HG03378 (cell line): Measurements from ENCODE around the gene KRT72.

Experiments
- ATAC-seq: cut with Tn5 transposase; IDR thresholded peaks from one replicate; pipeline ENCODE4 v1.9.1; 2021; ENCODE audit warnings: mild to moderate bottlenecking, moderate library complexity; ENCODE audit not compliant: unreplicated experiment

The KRT72 gene

DNA sequence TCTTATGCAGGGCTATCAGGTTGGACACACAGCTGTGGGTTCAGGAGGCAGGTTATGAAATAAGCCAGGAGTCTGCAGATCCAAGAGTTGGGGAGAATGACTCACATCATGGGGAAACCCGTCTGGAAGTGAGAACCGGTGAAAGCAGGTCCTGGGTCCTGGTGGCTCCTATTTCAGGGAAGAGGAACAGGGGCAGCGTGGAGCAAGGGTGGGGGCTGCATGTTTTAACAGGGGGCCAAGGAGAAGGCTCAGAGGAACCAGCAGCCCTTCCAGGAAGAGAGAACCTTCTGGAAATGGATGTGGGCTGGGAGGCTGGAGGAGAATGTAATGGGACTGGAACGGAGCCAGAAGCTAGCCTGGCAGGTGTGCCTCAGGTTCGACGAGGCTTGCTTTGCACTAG, 19.8 kb downstream of the KRT72 start:
- ATAC-seq: no peak

DNA sequence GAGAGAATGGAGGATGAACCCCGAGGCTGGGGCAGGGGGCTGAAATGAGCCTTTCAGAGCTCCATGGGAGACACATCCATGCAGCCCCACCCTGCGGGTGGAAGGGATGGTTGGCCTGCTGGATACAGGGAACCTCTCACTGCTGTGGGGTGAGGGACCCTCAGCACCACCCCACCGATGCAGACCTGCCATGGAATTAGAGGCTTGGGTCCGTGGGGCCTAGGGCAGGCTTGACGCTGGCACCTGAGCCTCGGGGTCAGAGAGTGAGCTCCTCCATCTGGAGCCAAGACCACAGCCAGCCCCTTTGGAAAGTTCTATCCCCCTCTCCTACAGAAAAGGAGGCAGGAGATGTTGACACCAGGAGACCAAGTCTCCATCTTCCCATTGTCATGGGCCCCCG, 20.2 kb downstream of the KRT72 start:
- no peak for ATAC-seq

DNA sequence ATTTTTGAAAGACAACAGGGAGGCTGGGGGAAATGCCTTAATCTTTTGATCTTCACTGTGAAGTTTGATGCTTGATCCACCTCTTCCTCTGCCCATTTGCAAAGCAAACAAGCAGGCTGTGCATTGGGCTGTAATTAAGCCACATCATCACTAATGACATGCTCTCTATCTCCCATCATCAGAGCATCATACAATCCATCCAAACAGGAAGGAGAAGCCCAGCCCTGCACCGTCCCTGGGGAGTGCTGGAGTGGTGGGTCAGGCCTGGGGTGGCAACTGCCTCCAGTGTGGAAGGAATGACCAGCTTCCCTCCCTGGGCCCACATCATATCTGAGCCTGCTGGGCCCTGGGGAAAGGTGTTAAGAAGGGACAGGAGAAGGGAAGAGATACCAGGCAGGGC, 20.8 kb downstream of the KRT72 start:
- no peak for ATAC-seq

DNA sequence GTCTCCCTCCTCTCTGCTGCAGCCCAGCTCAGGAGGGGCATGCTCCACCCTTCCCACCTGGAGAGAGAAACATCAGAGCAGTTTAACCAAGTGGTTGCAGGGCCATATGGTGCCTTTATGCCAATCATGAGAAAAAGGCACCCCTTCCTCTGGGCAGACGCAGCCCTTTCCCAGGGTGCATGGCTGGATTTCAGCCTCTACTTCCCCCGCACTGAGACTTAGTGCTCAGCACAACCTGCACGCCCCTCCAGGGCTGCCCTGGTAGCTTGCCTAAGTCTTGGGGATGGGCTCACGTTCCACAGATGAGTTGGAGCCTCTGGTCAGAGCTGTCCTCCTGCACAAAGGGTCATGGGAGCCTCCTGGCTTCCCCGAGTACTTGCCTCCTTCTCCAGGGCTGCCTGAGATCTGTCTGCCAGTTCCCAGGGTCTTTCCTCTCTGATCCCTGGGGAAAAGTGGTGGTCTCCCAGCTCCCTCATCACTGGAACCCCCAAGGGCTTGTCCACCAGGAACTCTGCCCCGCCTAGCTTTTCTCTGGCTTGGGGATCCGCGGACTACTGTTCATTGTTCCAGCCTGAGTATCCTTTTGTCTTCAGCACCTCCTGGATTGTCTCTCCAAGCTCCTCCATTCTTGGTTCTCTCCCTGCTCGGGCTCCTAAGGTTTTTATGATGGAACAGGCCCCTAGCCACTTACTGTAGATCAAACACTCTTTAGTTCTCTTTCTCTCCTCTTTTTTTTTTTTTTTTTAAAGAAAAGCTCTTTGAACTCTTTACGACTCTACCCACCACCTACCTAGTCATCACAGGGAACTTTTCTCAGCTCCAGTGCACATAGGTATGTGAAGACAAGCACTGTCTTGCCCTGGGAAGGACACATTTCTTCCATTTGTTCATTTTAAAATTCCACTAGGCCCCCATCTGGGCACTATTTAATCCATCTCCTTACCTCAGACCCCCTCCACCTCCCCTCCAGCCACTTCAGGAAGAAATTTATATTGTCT, 21.5 kb downstream of the KRT72 start:
- no peak for ATAC-seq

DNA sequence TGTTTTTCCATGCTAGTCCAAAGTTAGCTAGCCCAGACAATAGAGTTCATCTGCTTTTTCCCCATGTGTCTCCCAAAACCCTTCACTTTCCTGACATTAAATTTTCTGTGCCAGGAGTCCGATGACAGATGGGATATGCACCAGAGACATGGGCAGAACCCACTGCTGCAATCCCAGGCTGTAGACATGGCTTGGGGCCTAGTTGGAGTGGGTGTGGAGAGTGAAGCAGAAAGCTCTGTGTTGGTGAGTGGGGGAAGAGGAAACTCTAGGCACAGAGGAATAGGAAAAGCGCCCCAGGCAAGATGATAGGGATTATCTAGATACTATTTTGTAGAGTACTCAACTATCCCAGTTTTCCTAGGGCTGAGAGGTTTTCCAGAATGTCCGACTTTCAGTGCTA, 22.8 kb downstream of the KRT72 start:
- no peak for ATAC-seq

DNA sequence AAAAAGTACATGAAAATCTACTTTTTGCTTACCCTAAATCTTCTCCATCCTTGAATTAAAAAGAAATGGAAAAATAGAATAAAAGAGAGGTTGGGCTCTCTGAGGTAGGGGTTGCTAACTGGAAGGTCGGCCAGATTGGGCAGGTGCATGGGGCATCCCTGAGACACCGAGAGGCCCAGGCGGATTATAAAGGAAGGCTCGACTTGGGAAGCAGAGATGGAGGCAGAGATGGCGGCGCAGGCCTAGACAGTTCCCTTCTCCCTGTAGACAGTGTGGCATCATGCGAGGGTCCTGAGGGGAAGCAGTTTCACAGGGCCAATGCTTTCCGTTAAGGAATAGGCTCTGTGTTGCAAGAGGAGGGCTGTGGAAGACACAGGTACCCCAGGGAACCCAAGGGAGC, 23.9 kb downstream of the KRT72 start:
- no peak for ATAC-seq

DNA sequence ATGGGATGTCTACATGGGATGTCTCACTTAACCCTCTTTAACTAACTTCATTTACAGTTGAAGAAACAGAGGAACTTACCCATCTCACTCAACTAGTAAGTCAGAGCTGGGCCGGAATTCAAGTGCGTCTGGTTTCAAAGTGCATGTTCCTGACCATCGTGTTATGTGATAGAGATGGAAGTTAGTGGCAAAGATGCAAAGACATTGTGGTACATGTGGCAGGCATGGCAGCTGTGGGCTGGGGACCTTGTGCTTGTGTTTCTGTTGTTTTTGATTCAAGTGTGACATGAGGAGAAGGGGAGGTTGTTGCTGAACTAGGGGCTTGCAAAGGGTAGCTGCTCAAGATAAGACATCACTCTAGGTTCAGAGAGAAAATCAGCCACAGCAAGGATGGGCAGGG, 25.3 kb downstream of the KRT72 start:
- ATAC-seq: no peak

DNA sequence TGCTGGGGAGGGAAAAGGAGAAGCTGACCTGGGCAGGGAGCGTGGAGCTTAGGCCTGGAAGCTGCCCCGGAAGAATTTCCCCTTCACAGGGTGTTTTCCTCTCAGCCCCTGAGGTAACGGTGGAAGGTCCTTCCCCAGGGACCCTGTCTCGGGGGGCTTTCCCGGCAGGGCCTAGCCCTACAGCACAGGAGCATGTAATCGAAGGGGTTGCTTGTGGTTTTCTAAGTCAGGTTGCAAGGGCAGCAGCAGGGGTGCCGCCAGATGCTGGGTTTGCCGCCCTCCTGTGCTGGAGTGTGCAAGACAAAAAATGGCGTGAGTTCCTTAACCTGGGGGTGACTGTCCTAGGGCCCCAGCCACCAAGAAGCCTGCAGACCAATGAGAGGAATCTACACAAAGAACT, 26.0 kb downstream of the KRT72 start:
- ATAC-seq: no peak

DNA sequence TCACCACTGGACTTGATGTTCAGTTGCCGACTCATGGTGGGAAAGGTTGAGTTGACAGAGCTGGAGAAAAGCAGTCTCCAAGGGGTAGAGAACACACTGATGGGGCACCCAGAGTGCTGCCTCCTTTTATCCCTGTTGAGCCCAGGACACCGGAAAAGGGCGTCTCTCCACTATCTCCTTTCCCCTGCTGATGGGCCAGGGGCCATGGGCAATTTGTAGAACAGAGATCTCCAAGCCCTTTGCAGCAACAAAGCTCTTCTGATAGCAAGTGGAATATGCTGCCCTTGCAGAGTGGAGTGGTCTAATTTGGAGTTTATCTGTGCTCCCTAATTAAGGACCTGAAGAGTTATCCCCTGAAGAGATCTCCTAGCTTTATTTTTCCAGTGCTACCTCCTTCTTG, 27.5 kb downstream of the KRT72 start, which contains the start of gene KRT74:
Gene KRT74, minus strand, starts transcription at position 101 of the 400 bp plus-strand sequence. Its CDS starts 66 bp downstream, at position 35.
- ATAC-seq: no peak

DNA sequence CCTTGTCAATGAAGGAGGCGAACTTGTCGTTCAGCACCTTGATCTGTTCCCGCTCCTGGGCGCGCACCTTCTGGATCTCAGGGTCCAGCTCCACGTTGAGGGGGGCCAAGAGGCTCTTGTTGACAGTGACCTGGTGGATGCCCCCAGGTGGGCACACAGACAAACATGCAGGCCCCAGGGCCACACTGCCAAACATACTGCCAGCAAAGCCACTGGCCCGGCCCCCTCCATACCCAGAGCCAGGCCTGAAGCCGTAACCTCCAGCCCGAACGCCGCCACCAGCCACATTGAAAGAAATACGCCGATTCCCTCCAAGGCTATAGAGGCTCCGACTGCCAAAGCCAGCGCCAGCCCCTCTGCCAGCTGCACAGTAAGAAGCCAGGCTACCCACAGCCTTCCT, 28.0 kb downstream of the KRT72 start:
- no peak for ATAC-seq

DNA sequence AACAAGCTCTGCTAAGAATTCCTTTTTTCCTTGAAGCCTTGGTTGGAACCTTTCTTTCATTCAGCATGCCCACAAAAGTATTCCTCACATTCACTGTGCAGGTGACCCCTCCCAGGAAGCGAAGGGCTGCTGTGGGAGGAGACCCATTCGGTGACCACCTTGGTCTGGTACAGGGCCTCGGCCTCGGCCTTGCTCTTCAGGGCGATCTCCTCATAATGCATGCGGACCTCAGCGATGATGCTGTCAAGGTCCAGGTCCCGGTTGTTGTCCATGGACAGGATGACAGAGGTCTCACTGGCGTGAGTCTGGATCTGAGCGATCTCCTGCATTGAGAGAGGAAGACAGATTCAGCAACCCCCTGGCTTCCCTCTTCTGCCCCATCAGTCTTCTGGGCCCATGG, 30.8 kb downstream of the KRT72 start:
- no peak for ATAC-seq

DNA sequence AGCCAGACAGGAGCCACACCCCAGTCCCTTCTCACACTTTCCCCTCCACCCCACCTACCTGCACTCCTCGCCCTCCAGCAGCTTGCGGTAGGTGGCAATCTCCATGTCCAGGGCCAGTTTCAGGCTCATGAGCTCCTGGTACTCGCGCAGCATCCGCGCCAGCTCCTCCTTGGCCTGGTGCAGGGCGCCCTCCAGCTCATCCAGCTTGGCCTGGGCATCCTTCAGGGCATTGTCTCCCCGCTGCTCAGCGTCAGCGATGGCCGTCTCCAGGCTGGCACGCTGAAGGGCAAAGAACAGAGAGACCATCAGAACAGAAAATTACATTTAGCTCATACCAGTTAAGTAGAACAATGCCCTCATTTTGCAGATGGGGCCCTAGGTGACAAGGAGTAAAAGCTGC, 33.2 kb downstream of the KRT72 start:
- ATAC-seq: no peak

DNA sequence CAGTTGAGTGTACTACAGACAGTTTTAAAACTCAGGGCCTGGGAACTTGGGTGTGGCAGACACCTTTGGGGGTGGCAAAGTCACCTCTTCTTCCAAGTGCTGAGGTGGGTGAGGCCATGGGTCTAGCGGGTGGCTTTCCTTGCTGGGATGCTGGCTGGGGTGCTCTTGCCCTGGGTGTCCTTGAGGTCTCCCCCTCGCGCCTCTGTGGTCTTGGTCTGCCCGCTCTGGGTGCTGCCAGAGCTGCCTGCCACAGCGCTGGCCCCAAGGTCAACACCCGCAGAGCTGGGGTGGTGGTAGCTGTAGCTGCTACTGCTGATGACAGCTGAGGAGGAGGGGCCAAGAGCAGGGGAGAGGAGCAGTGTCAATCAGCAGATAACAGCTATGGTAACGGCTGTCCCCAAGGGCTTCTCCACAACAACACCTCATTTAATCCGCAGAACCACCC, 34.4 kb downstream of the KRT72 start:
- ATAC-seq: no peak

DNA sequence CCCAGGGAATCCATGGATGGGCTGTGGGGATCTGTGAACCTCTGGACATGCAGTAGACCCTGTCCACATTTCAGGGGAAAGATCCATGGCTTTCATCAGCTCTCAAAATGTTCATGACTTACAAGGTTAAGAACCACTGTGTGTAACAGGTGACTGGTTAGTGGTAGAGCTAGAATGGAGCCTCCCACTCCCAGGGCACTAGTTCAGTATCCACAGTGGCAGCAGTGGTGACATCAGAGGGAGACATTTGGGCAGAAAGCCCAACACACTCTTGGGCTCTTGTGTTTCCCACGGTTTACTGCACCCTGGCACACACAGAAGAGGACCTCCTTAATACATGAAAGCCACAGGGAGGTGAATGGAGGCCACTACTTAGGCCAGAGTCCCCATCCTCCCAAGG, 36.7 kb downstream of the KRT72 start:
- ATAC-seq: no peak

DNA sequence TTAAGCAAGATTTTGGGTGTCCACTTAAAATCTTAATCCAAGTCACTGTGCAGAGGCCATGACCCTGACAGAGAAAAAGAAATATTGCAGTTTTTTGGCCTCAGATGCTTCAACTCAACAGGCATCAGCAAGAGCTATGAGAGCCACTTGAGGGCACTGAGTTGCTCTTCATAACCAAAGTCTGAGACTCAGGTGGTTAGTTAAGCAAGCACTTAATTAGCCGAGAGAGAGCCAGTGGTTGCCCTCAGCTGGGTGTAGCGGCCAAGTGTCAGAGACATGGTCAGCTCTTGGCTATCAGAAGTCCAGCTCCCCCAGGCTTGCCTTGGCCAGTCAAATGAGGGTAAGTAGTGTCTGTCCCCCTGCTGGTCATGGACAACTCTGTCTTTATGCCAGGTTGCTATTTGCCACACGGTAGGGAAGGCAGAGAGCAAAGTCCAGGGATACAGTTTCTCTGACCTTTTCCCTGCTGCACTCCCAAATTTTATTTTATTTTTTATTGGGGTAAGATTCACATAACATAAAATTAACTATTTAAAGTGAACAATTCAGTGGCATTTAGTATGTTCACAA, 39.3 kb downstream of the KRT72 start:
- ATAC-seq: no peak

DNA sequence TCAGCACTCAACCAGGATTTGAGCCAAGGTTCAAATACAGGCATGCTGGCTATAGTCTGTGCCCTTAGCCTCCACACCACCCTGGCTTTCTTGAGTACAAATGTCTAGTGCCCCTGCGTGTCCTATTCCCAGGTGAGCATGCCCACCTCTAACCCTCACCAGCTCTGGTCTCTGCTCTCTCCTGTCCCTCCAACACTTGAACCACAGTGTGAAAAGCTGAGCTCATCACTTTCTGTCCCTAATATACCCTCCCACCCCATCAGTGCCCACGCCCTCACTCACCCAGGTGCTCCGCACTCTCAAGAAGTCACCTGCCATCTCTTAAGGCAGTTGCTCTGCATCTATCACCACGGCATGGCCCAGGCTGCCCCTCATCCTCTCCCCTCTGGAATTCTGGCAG, 41.3 kb downstream of the KRT72 start:
- ATAC-seq: no peak

DNA sequence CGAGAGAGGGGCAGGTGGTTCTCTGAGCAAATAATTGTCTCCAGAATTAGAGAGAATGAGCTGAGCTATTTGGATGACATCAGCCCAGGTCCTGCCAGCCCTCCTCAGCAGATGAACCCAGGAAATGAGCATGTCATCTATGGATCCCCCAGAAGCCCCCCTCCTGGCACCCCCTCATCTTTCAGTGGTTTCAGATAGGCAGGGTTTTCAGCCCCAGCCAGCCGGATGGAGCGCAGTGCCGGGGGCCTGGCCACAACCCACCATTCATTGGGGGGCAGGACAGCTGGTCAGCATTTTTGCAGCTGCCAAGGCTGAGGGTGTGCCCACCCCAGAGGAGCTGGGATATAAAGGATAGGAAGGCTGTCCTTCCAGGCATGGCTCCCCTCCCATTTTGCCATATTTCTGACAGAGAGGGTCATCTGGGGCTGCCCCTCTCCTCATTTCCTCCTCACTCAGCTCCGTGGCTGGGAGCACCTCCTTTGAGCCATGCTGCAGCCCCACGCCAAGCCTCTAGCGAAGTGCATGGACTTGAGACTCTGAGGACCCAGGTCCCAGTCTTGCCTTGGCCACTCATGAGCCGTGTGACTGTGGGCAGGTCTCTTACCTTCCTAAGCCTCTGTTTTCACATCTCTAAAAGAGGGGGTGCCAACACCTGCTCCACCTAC, 42.4 kb downstream of the KRT72 start:
- no peak for ATAC-seq

DNA sequence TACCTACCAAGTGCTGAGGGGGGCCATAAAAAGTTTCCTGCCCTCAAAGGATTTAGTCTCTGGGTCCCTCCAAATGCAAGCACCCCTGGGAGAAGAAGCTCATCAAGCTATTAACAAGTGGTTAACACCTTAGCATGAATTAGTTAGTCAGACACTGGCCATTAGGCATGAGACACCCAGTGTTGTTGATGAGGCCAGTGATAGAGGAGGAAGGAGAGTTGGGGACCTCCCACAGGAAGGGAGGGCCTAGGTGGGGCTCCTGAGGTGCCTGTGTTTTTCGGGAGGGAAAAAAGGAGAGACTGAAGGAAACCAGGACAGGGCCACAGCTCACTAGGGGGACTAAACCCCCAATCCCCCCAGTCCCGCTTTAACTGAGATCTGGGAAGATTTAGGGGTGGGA, 43.8 kb downstream of the KRT72 start:
- no peak for ATAC-seq

DNA sequence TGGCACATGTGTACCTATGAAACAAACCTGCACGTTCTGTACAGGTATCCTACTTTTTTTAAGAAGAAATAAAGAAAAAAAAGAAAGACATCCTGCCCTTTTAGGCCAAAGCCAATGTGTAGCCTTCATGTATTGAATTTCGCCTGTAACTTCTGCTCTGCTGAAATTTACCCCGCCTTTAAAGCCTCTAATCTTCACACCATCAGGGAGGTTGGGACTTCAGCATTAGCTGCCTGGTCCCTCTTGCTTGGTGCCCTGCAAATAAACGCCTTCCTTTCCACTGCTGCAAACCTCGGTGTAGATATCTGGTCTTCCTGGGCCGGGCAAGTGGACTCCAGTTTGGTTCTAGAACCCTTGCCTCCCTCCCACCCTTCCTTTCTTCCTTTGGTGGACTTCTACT, 45.7 kb downstream of the KRT72 start:
- no peak for ATAC-seq

DNA sequence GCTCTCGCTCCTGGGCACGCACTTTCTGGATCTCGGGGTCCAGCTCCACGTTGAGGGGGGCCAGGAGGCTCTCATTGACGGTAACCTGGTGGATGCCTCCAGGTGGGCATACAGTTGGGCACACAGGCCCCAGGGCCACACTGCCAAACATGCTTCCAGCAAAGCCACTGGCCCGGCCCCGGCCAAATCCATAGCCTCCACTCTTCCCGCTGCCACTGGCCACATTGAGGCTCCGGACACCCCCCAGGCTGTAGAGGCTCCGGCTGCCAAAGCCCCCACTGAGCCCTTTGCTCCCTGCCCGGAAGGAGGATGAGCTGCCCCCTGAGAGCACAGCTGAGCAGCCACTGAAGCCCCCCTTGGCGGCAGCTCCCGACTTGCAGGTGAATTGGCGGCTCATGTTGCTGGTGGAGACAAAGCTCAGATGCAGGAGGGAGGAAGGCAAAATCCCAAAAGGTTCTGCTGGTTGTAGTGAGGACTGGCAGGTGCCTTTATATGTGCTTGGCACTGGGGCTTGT, 48.5 kb downstream of the KRT72 start, which contains the start of gene KRT71:
Gene KRT71, minus strand, starts transcription at position 465 of the 515 bp plus-strand sequence. Its CDS starts 68 bp downstream, at position 397.
- no peak for ATAC-seq

DNA sequence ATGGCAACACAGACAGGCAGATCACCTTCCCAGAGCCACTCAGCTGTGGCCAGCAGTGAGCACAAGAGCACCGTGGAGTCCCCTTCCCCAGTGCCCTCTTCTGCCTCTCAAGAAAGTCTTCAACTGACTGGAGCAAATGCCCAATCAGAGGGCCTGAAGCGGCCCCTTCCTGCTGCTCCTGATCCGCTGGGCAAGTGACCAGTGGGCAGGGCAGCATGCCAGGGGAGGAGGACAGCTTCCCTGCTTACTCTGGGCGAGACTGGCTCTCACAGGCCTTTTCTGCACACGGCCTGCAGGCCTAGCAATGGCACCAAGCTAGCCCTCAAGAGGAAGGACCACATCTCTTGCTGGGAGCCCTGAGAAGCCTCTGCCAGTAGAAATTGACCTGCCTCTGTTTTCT, 49.2 kb downstream of the KRT72 start:
- ATAC-seq: no peak
